Calu3 (cell line): Measurements from ENCODE around the gene ANXA11. TPM values are rescaled to one million over a fixed set of nuclear protein-coding genes. Genes with fewer than 3 reads are reported as not detected.

Experiments used
- BruUV-seq: library from RNA; stranded (reverse); fragments of 400-500 nt; replicated peaks from 2 replicates; lab custom pipeline; 2021; lab: Mats Ljungman, UMichigan
- CTCF ChIA-PET: fragments of 300-600 bp; sonication (Branson Sonifier 250); formaldehyde crosslinking; loops from one replicate; lab custom pipeline; 2022; ENCODE audit warnings: antibody characterized with exemption; lab: Charles Lee
- DNase-seq: peaks from one replicate; pipeline ENCODE4 v3.0.0; 2022
- H3K27ac Mint-ChIP-seq: one replicate; pipeline ENCODE4 v1.8.0; 2022; ENCODE audit warnings: mixed read lengths; ENCODE audit not compliant: unreplicated experiment
- H3K27me3 Mint-ChIP-seq: one replicate; pipeline ENCODE4 v1.8.0; 2022; ENCODE audit warnings: mixed read lengths; ENCODE audit not compliant: unreplicated experiment
- H3K36me3 Mint-ChIP-seq: one replicate; pipeline ENCODE4 v1.8.0; 2022; ENCODE audit warnings: mild to moderate bottlenecking, moderate library complexity, mixed read lengths; ENCODE audit not compliant: insufficient read depth, unreplicated experiment
- H3K4me1 Mint-ChIP-seq: one replicate; pipeline ENCODE4 v1.8.0; 2022; ENCODE audit warnings: mild to moderate bottlenecking, low read depth, mixed read lengths; ENCODE audit not compliant: unreplicated experiment
- H3K4me3 Mint-ChIP-seq: one replicate; pipeline ENCODE4 v1.8.0; 2022; ENCODE audit warnings: mild to moderate bottlenecking, low read depth, moderate library complexity, mixed read lengths; ENCODE audit not compliant: unreplicated experiment
- H3K9me3 Mint-ChIP-seq: one replicate; pipeline ENCODE4 v1.8.0; 2022; ENCODE audit warnings: low read depth, mixed read lengths; ENCODE audit not compliant: unreplicated experiment
- intact Hi-C: fragments of 100-400 bp; cut with micrococcal nuclease; formaldehyde crosslinking; loops from one replicate; pipeline ENCODE4 v1.10.0; 2022; ENCODE audit not compliant: unreplicated experiment
- total RNA-seq: library from RNA; stranded (reverse); gene quantifications from 2 replicates; pipeline ENCODE4 v1.2.3, GENCODE V29; 2022
- TF ChIP-seq, protein P1 (sequence below): fragments of 200-600 bp; IDR thresholded peaks from one replicate; pipeline ENCODE4 v1.8.0; 2022; ENCODE audit warnings: antibody characterized with exemption; ENCODE audit not compliant: unreplicated experiment

Gene ANXA11
- total RNA-seq, 1 experiment from 2014 or later: 835 TPM

DNA sequence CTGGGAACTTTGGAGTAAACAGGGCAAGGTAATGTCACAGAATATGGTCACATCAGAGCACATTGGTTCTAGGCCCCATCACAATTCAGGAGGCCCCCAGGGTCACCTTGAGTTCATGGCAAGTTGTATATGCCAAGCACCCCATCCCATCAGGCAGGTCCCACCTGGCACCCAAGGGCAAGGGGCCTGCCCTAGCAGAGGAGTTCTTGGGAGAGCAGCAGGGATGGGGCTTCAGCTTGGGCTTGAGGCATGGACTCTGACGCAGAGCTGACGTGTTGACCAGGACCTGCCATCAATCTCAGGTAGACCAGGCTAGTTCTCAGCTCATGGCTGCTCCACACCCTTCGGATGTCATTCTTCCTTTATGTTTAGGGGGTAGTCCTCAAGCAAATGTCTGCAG is 51.9 kb downstream of the ANXA11 start:
- Mint-ChIP-seq H3K4me1 (peaks cover 59% of the 10 kb centered on the region), H3K4me3 (no peak overlapping the region), H3K27ac (peak overlapping the region; percentile 74), H3K36me3 (peaks cover 100% of the 10 kb centered on the region), H3K27me3 (no peaks in the 10 kb centered on the region), H3K9me3 (peaks cover 4% of the 10 kb centered on the region)
- DNase-seq: no peak
- TF ChIP-seq, protein P1, sequence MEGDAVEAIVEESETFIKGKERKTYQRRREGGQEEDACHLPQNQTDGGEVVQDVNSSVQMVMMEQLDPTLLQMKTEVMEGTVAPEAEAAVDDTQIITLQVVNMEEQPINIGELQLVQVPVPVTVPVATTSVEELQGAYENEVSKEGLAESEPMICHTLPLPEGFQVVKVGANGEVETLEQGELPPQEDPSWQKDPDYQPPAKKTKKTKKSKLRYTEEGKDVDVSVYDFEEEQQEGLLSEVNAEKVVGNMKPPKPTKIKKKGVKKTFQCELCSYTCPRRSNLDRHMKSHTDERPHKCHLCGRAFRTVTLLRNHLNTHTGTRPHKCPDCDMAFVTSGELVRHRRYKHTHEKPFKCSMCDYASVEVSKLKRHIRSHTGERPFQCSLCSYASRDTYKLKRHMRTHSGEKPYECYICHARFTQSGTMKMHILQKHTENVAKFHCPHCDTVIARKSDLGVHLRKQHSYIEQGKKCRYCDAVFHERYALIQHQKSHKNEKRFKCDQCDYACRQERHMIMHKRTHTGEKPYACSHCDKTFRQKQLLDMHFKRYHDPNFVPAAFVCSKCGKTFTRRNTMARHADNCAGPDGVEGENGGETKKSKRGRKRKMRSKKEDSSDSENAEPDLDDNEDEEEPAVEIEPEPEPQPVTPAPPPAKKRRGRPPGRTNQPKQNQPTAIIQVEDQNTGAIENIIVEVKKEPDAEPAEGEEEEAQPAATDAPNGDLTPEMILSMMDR: no peak
- intact Hi-C loops: no loop called here
- CTCF ChIA-PET: no interaction called here
- no TSS peak for BruUV-seq

DNA sequence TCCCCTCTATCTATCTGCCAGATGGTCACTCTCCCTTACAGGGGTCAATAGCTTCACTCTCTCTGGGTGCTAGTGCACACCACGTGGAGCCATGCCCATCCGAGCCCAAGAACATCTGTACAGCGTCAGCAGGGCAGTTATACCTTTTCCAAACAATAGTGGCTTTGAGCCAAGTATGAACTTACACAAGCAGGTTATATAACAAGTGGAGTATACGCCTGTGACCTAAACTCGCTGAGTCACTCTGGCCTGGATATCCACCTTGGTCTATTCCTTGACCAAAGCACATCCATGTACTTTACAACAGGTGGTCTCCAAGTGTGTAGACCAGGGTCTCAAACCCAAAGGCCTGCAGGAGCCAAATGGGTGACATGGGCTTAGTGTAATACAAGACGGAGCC is 52.5 kb downstream of the ANXA11 start:
- no peak for DNase-seq
- H3K4me1 Mint-ChIP-seq: peaks cover 52% of the 10 kb centered on the region
- H3K4me3 Mint-ChIP-seq: no peak overlapping the region
- no peaks in the 10 kb centered on the region for H3K27me3 Mint-ChIP-seq
- H3K36me3 Mint-ChIP-seq: peaks cover 100% of the 10 kb centered on the region
- intact Hi-C loops: no loop called here
- CTCF ChIA-PET: no interaction called here
- TF ChIP-seq, protein P1: no peak
- no TSS peak for BruUV-seq
- peaks cover 4% of the 10 kb centered on the region for H3K9me3 Mint-ChIP-seq
- peak overlapping the region; percentile 74 for H3K27ac Mint-ChIP-seq

- DNase-seq: no peak
- CTCF ChIA-PET: interaction anchor here (1.4 kb wide), 1 partner anchor 8 kb away, joined by 3 read pairs; no protein-coding TSS in a partner anchor
- TF ChIP-seq, protein P1: no peak
- peak overlapping the region; percentile 74 for H3K27ac Mint-ChIP-seq
- peaks cover 100% of the 10 kb centered on the region for H3K36me3 Mint-ChIP-seq
- BruUV-seq: no TSS peak
- H3K27me3 Mint-ChIP-seq: no peaks in the 10 kb centered on the region
- H3K9me3 Mint-ChIP-seq: peaks cover 4% of the 10 kb centered on the region
- no peak overlapping the region for H3K4me3 Mint-ChIP-seq
- peaks cover 49% of the 10 kb centered on the region for H3K4me1 Mint-ChIP-seq
- intact Hi-C loops: no loop called here
Measured at GRCh38 chr10:80150172-80150571, 55.2 kb downstream of the ANXA11 start.

GRCh38 chr10:80149123-80149522 is 56.2 kb downstream of the ANXA11 start:
- BruUV-seq: no TSS peak

More at GRCh38 chr10:80149123-80149522, 56.2 kb downstream of the ANXA11 start:
- TF ChIP-seq, protein P1: no peak
- no peak for DNase-seq
- Mint-ChIP-seq H3K27ac (peak overlapping the region; percentile 55), H3K4me1 (peaks cover 53% of the 10 kb centered on the region), H3K36me3 (peaks cover 100% of the 10 kb centered on the region), H3K27me3 (no peaks in the 10 kb centered on the region), H3K4me3 (no peak overlapping the region), H3K9me3 (peaks cover 4% of the 10 kb centered on the region)
- CTCF ChIA-PET: interaction anchor here (1.4 kb wide), 1 partner anchor 9 kb away, joined by 3 read pairs; no protein-coding TSS in a partner anchor
- intact Hi-C loops: no loop called here
